K562 (cell line): ENCODE results near the gene ANKRD13D. TPM values are rescaled to one million over a fixed set of nuclear protein-coding genes. Genes with fewer than 3 reads are reported as not detected.

Source experiments
- ASH1L ChIP-seq: fragments of 450-650 bp; IDR thresholded peaks from 2 replicates; pipeline ENCODE4 v1.6.1; 2018; ENCODE audit warnings: borderline replicate concordance, mild to moderate bottlenecking, low read depth; ENCODE audit not compliant: partially characterized antibody
- BRCA1 ChIP-seq, 2 experiments: fragments of 450-650 bp in 1 of 2; sonication (generic) in 1 of 2; formaldehyde crosslinking in 1 of 2; IDR thresholded peaks; 2 replicates each; pipeline versions ENCODE4 v1.5.0 to v1.6.1; 2017 to 2020; ENCODE audit warnings: mild to moderate bottlenecking in 1 of 2, missing genetic modification reagents in 1 of 2
- CBX1 ChIP-seq: sonication (generic); IDR thresholded peaks from 2 replicates; pipeline ENCODE4 v1.6.1; 2016; ENCODE audit warnings: antibody characterized with exemption, low read depth, mild to moderate bottlenecking
- CBX5 ChIP-seq: IDR thresholded peaks from 2 replicates; pipeline ENCODE4 v1.6.1; 2014; ENCODE audit warnings: low read depth, borderline replicate concordance
- CC2D1A ChIP-seq: fragments of 450-650 bp; IDR thresholded peaks from 2 replicates; pipeline ENCODE4 v1.6.1; 2017; ENCODE audit warnings: mild to moderate bottlenecking
- CSDE1 ChIP-seq, 2 experiments: fragments of 450-650 bp; IDR thresholded peaks; 2 replicates each; pipeline ENCODE4 v1.6.1; 2016; ENCODE audit warnings: mild to moderate bottlenecking in 1 of 2
- E2F3 ChIP-seq: fragments of 250-450 bp; sonication (Bioruptor Pico); IDR thresholded peaks from 2 replicates; pipeline ENCODE4 v1.4.0; 2020; ENCODE audit warnings: mild to moderate bottlenecking
- GTF2F1 ChIP-seq: IDR thresholded peaks from 2 replicates; pipeline ENCODE4 v1.6.1; 2011; ENCODE audit warnings: low read depth, low read length, improper control_type of control experiment
- MEIS2 ChIP-seq: fragments of 450-650 bp; IDR thresholded peaks from 2 replicates; pipeline ENCODE4 v1.6.1; 2014; ENCODE audit warnings: mild to moderate bottlenecking; ENCODE audit not compliant: partially characterized antibody
- NCOA6 ChIP-seq: fragments of 450-650 bp; IDR thresholded peaks from 2 replicates; pipeline ENCODE4 v1.6.1; 2017; ENCODE audit warnings: mild to moderate bottlenecking
- NFRKB ChIP-seq: fragments of 450-650 bp; IDR thresholded peaks from 2 replicates; pipeline ENCODE4 v1.6.1; 2016; ENCODE audit warnings: low read depth
- POLR2G ChIP-seq: fragments of 200-400 bp; formaldehyde crosslinking; IDR thresholded peaks from 2 replicates; pipeline ENCODE4 v1.6.1; 2017; ENCODE audit warnings: low read depth, mild to moderate bottlenecking, antibody characterized with exemption, low read length, moderate library complexity
- POLR2H ChIP-seq: IDR thresholded peaks from 2 replicates; pipeline ENCODE4 v1.6.1; 2016; ENCODE audit warnings: missing genetic modification characterization, low read depth, mild to moderate bottlenecking, control low read depth, missing compliant biosample characterization, moderate library complexity
- RAD21 ChIP-seq, 2 experiments: fragments of 250-450 bp in 1 of 2; fragments of 450-650 bp in 1 of 2; sonication (Bioruptor Pico) in 1 of 2; formaldehyde crosslinking in 1 of 2; IDR thresholded peaks in 1 of 2; conservative IDR thresholded peaks in 1 of 2; 2 replicates each; pipeline versions ENCODE4 v1.4.0 to v1.8.0; 2020 to 2022; ENCODE audit warnings: mild to moderate bottlenecking in 2 of 2, moderate library complexity in 1 of 2
- RAD51 ChIP-seq: fragments of 450-650 bp; IDR thresholded peaks from 2 replicates; pipeline ENCODE4 v1.7.1; 2016; ENCODE audit warnings: low read depth, mild to moderate bottlenecking, borderline replicate concordance
- SIN3A ChIP-seq, 2 experiments: fragments of 150-350 bp in 1 of 2; IDR thresholded peaks; 2 replicates each; pipeline ENCODE4 v1.6.1; 2011 to 2016; ENCODE audit warnings: borderline replicate concordance in 2 of 2, low read depth in 2 of 2, low read length in 2 of 2, mild to moderate bottlenecking in 2 of 2, moderate library complexity in 2 of 2; ENCODE audit not compliant: control insufficient read depth in 1 of 2
- SUPT5H ChIP-seq: fragments of 450-650 bp; IDR thresholded peaks from 2 replicates; pipeline ENCODE4 v1.6.1; 2016
- TAF7 ChIP-seq: fragments of 450-650 bp; IDR thresholded peaks from 2 replicates; pipeline ENCODE4 v1.6.1; 2016; ENCODE audit warnings: missing genetic modification characterization, missing compliant biosample characterization
- TAL1 ChIP-seq: fragments of 450-650 bp; IDR thresholded peaks from 2 replicates; pipeline ENCODE4 v1.6.1; 2016; ENCODE audit warnings: mild to moderate bottlenecking
- TBP ChIP-seq: optimal IDR thresholded peaks from 2 replicates; pipeline ENCODE3; 2011; ENCODE audit warnings: low read depth, low read length, improper control_type of control experiment
- THRAP3 ChIP-seq: fragments of 450-650 bp; IDR thresholded peaks from 2 replicates; pipeline ENCODE4 v1.6.1; 2016; ENCODE audit warnings: mild to moderate bottlenecking, inconsistent platforms, borderline replicate concordance
- XRCC5 ChIP-seq: fragments of 200-400 bp; formaldehyde crosslinking; IDR thresholded peaks from 2 replicates; pipeline ENCODE4 v1.6.1; 2017; ENCODE audit warnings: low read depth, mild to moderate bottlenecking, low read length
- ZFP36 ChIP-seq: fragments of 150-350 bp; IDR thresholded peaks from 2 replicates; pipeline ENCODE4 v1.6.1; 2018; ENCODE audit warnings: low read length, low read depth; ENCODE audit not compliant: partially characterized antibody
- ZNF212 ChIP-seq: fragments of 450-650 bp; formaldehyde crosslinking; IDR thresholded peaks from 2 replicates; pipeline ENCODE4 v1.4.0; 2020; ENCODE audit warnings: mild to moderate bottlenecking
- ZNF431 ChIP-seq: sonication (generic); formaldehyde crosslinking; IDR thresholded peaks from 2 replicates; pipeline ENCODE4 v1.8.0; 2022; ENCODE audit warnings: mild to moderate bottlenecking, missing genetic modification reagents
- ZNF780A ChIP-seq: fragments of 250-450 bp; sonication (Bioruptor Pico); IDR thresholded peaks from 2 replicates; pipeline ENCODE4 v1.5.0; 2021; ENCODE audit warnings: mild to moderate bottlenecking
- polyA plus RNA-seq, 8 experiments: library from polyadenylated mRNA; depleted of rRNA in 4 of 8; stranded (reverse) in 5 of 8; unstranded in 3 of 8; fragments of >200 nt; fragmentation: Nextera tagmentation in 2 of 8; fragmentation: Illumina TruSeq in 1 of 8; extraction: Ambion mirVana in 2 of 8; extraction: Trizol in 1 of 8; gene quantifications; 2 replicates each; pipeline versions ENCODE4 v1.2.1 to v1.2.3, GENCODE V29; 2011 to 2014; ENCODE audit warnings: inconsistent platforms in 1 of 8, missing spikeins in 1 of 8
- total RNA-seq, 7 experiments: library from RNA; depleted of rRNA in 6 of 7; stranded (reverse); fragments of >200 nt in 6 of 7; fragmentation: Illumina TruSeq in 2 of 7; extraction: Trizol in 2 of 7; gene quantifications; 2 replicates each; pipeline versions ENCODE4 v1.2.1 to v1.2.3, GENCODE V29; 2011 to 2021; ENCODE audit warnings: low replicate concordance in 1 of 7
- TF ChIP-seq, protein P1 (sequence below), 2 experiments: fragments of 450-650 bp; conservative IDR thresholded peaks; 2 replicates each; pipeline ENCODE4 v1.6.1; 2017; ENCODE audit warnings: mild to moderate bottlenecking in 2 of 2, moderate library complexity in 2 of 2
- TF ChIP-seq, protein P2 (sequence below): sonication (generic); formaldehyde crosslinking; IDR thresholded peaks from 2 replicates; pipeline ENCODE4 v1.8.0; 2022; ENCODE audit warnings: missing genetic modification reagents, mild to moderate bottlenecking, moderate library complexity, borderline replicate concordance

Gene ANKRD13D
- total and polyA plus RNA-seq, 9 of the 15 experiments (the other 6 are each of a cell fraction or from before 2014, with no cell fraction given): 0.94 to 40.9 (median 22.4) TPM

- TF ChIP-seq SUPT5H (peak; percentile 91), CBX1 (no peak), TAF7 (tag) (peak; percentile 83), BRCA1 (IDR thresholded peaks at IDR 0.05) (no peak), BRCA1 (CRISPR knock-in tag; IDR thresholded peaks at IDR 0.05) (no peak), ZNF780A (CRISPR knock-in tag) (no peak), THRAP3 (peak; percentile 38; the same call in 1 of the 2 replicates), RAD21 (CRISPR knock-in tag; conservative IDR thresholded peaks at IDR 0.05 in 1 of 2, IDR thresholded peaks at IDR 0.05 in 1 of 2) (no peak), TAL1 (0 out of 2 replicates have a peak, but pooled peaks have one; percentile 2), SIN3A (IDR thresholded peaks at IDR 0.05; ENCODE audit: borderline replicate concordance in 2 of 2, control insufficient read depth in 1 of 2, low read depth in 2 of 2, low read length in 2 of 2) (peak; percentile 48 to 96), GTF2F1 (peak; percentile 86; the same call in 1 of the 2 replicates), CSDE1 (IDR thresholded peaks at IDR 0.05) (0 out of 4 replicates have a peak, but pooled peaks of 1 of the 2 experiments have one; percentile 16), POLR2H (tag) (peak; percentile 90), RAD51 (peak; percentile 37), MEIS2 (peak; percentile 21), E2F3 (CRISPR knock-in tag) (no peak), CBX5 (no peak), XRCC5 (no peak; the same call in 1 of the 2 replicates), CC2D1A (no peak), ASH1L (no peak), ZFP36 (peak; percentile 19), POLR2G (peak; percentile 98), TBP (peak; percentile 98), ZNF431 (CRISPR knock-in tag) (0 out of 2 replicates have a peak, but pooled peaks have one; percentile 4), NCOA6 (no peak), NFRKB (peak; percentile 48; the same call in 1 of the 2 replicates), ZNF212 (CRISPR knock-in tag) (no peak)
- TF ChIP-seq, protein P1, sequence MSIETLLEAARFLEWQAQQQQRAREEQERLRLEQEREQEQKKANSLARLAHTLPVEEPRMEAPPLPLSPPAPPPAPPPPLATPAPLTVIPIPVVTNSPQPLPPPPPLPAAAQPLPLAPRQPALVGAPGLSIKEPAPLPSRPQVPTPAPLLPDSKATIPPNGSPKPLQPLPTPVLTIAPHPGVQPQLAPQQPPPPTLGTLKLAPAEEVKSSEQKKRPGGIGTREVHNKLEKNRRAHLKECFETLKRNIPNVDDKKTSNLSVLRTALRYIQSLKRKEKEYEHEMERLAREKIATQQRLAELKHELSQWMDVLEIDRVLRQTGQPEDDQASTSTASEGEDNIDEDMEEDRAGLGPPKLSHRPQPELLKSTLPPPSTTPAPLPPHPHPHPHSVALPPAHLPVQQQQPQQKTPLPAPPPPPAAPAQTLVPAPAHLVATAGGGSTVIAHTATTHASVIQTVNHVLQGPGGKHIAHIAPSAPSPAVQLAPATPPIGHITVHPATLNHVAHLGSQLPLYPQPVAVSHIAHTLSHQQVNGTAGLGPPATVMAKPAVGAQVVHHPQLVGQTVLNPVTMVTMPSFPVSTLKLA (conservative IDR thresholded peaks at IDR 0.05): peak; percentile 83 to 94
- TF ChIP-seq, protein P2, sequence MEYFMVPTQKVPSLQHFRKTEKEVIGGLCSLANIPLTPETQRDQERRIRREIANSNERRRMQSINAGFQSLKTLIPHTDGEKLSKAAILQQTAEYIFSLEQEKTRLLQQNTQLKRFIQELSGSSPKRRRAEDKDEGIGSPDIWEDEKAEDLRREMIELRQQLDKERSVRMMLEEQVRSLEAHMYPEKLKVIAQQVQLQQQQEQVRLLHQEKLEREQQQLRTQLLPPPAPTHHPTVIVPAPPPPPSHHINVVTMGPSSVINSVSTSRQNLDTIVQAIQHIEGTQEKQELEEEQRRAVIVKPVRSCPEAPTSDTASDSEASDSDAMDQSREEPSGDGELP: peak; percentile 92
These were observed 49.1 kb upstream of the ANKRD13D start (continued) for GRCh38 chr11:67239783-67240575.
